HG02870 (cell line): ENCODE data around the gene UNC5B.

Experiments
- ATAC-seq: cut with Tn5 transposase; IDR thresholded peaks from one replicate; pipeline ENCODE4 v1.9.1; 2021; ENCODE audit warnings: mild to moderate bottlenecking, moderate library complexity; ENCODE audit not compliant: unreplicated experiment

Gene UNC5B

GRCh38 chr10:71221586-71222202 is 9.3 kb downstream of the UNC5B start:
- ATAC-seq = no peak

- no peak for ATAC-seq
Measured at GRCh38 chr10:71222601-71223346, 10.4 kb downstream of the UNC5B start.

GRCh38 chr10:71223347-71224058 is 11.1 kb downstream of the UNC5B start:
- ATAC-seq = no peak

- no peak for ATAC-seq
Measured at GRCh38 chr10:71225291-71226058, 13.1 kb downstream of the UNC5B start.

- no peak for ATAC-seq
Measured at GRCh38 chr10:71228875-71229675, 16.7 kb downstream of the UNC5B start.

- ATAC-seq = no peak
Measured at GRCh38 chr10:71229726-71230655, 17.6 kb downstream of the UNC5B start.

GRCh38 chr10:71230656-71231025 is 18.3 kb downstream of the UNC5B start:
- no peak for ATAC-seq

GRCh38 chr10:71231206-71231605 is 18.8 kb downstream of the UNC5B start:
- ATAC-seq = no peak

- ATAC-seq = no peak
Measured at GRCh38 chr10:71232089-71232998, 20.0 kb downstream of the UNC5B start.

- no peak for ATAC-seq
Measured at GRCh38 chr10:71233482-71233892, 21.1 kb downstream of the UNC5B start.

- no peak for ATAC-seq
Measured at GRCh38 chr10:71234004-71234894, 21.9 kb downstream of the UNC5B start.

- ATAC-seq = no peak
Measured at GRCh38 chr10:71234970-71235685, 22.8 kb downstream of the UNC5B start.

- ATAC-seq = no peak
Measured at GRCh38 chr10:71235808-71236207, 23.4 kb downstream of the UNC5B start.

GRCh38 chr10:71236286-71236685 is 23.9 kb downstream of the UNC5B start:
- ATAC-seq = no peak

GRCh38 chr10:71236822-71237682 is 24.7 kb downstream of the UNC5B start:
- no peak for ATAC-seq
